ENCODE data around the gene GATA5.

The GATA5 gene

GRCh38 chr20:62466072-62466760, 9.6 kb downstream of the GATA5 start:
- no peak overlapping the region for H3K9ac ChIP-seq (ENCODE audit: low read length)
- no peak for DNase-seq (ENCODE audit: low read depth)
- no peaks in the 10 kb centered on the region for H3K9me3 ChIP-seq (ENCODE audit: control insufficient read depth, low read length)
- H3K4me1 ChIP-seq (ENCODE audit: control insufficient read depth, insufficient read depth, low read length) = no peaks in the 10 kb centered on the region
- H3K27me3 ChIP-seq (replicated peaks; ENCODE audit: control insufficient read depth, insufficient read depth, low read length) = peaks cover 48% of the 10 kb centered on the region
- H3K36me3 ChIP-seq (ENCODE audit: control insufficient read depth, insufficient read depth, low read length, severe bottlenecking) = no peaks in the 10 kb centered on the region
- no peak overlapping the region for H3K4me3 ChIP-seq (ENCODE audit: low read length)

DNA sequence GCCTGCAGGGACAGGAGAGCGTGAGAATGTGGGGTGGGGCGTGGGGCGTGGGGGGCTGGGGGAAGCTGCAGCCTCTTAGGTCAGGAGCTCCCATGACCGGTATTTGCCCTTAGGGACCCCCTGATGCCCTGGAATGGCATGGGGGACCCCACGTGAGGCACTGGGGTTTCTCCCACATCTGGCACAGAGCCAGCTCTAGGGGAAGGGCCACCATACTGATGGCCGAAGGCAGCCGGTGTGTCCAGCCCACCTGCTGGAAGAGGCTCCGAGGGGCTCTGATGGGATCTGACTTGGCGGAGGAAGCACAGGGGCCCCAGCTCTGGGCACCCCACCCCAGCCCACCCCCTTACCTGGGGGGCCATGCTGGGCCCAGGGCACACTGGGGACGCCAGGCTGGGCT, 10.8 kb downstream of the GATA5 start:
- no peaks in the 10 kb centered on the region for H3K36me3 ChIP-seq (ENCODE audit: control insufficient read depth, insufficient read depth, low read length, severe bottlenecking)
- H3K4me1 ChIP-seq (ENCODE audit: control insufficient read depth, insufficient read depth, low read length) = no peaks in the 10 kb centered on the region
- DNase-seq (ENCODE audit: low read depth) = no peak
- H3K9ac ChIP-seq (ENCODE audit: low read length) = no peak overlapping the region
- no peaks in the 10 kb centered on the region for H3K9me3 ChIP-seq (ENCODE audit: control insufficient read depth, low read length)
- peaks cover 45% of the 10 kb centered on the region for H3K27me3 ChIP-seq (replicated peaks; ENCODE audit: control insufficient read depth, insufficient read depth, low read length)
- H3K4me3 ChIP-seq (ENCODE audit: low read length) = no peak overlapping the region

GRCh38 chr20:62464425-62464770, 11.4 kb downstream of the GATA5 start:
- Histone ChIP-seq H3K36me3 (ENCODE audit: control insufficient read depth, insufficient read depth, low read length, severe bottlenecking) (no peaks in the 10 kb centered on the region), H3K9ac (ENCODE audit: low read length) (no peak overlapping the region), H3K4me3 (ENCODE audit: low read length) (no peak overlapping the region), H3K4me1 (ENCODE audit: control insufficient read depth, insufficient read depth, low read length) (no peaks in the 10 kb centered on the region), H3K9me3 (ENCODE audit: control insufficient read depth, low read length) (no peaks in the 10 kb centered on the region), H3K27me3 (replicated peaks; ENCODE audit: control insufficient read depth, insufficient read depth, low read length) (peaks cover 39% of the 10 kb centered on the region)
- DNase-seq (ENCODE audit: low read depth) = no peak

GRCh38 chr20:62463651-62464424, 12.0 kb downstream of the GATA5 start:
- peaks cover 38% of the 10 kb centered on the region for H3K27me3 ChIP-seq (replicated peaks; ENCODE audit: control insufficient read depth, insufficient read depth, low read length)

GRCh38 chr20:62462976-62463592, 12.7 kb downstream of the GATA5 start:
- H3K36me3 ChIP-seq (ENCODE audit: control insufficient read depth, insufficient read depth, low read length, severe bottlenecking) = no peaks in the 10 kb centered on the region
- no peak overlapping the region for H3K9ac ChIP-seq (ENCODE audit: low read length)
- H3K4me1 ChIP-seq (ENCODE audit: control insufficient read depth, insufficient read depth, low read length) = no peaks in the 10 kb centered on the region
- no peak overlapping the region for H3K4me3 ChIP-seq (ENCODE audit: low read length)
- H3K9me3 ChIP-seq (ENCODE audit: control insufficient read depth, low read length) = no peaks in the 10 kb centered on the region
- DNase-seq (ENCODE audit: low read depth) = no peak
- peaks cover 35% of the 10 kb centered on the region for H3K27me3 ChIP-seq (replicated peaks; ENCODE audit: control insufficient read depth, insufficient read depth, low read length)

More at GRCh38 chr20:62463651-62464424, 12.0 kb downstream of the GATA5 start:
- DNase-seq (ENCODE audit: low read depth) = no peak
- Histone ChIP-seq H3K9me3 (ENCODE audit: control insufficient read depth, low read length) (no peaks in the 10 kb centered on the region), H3K9ac (ENCODE audit: low read length) (no peak overlapping the region), H3K36me3 (ENCODE audit: control insufficient read depth, insufficient read depth, low read length, severe bottlenecking) (no peaks in the 10 kb centered on the region), H3K4me3 (ENCODE audit: low read length) (no peak overlapping the region), H3K4me1 (ENCODE audit: control insufficient read depth, insufficient read depth, low read length) (no peaks in the 10 kb centered on the region)

DNA sequence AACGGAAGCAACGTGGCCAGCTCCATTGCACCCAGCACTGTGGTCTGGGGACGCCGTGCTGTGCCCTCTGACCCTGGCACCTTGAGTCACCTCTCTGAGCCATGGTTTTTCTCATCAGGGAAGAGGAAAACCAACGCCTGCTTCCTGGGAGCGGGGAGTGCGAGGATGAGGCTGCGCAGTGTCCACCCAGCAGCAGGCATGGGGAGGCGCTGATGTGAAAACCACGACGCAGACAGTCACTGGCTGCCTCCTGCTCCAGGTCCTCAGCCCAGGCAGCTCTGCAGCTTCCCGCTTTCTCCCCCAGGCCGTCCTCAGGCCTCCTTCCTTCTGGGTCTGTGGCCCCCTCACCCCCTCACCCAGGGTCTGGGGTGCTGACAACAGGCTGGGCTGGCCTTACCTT, 14.0 kb downstream of the GATA5 start:
- H3K36me3 ChIP-seq (ENCODE audit: control insufficient read depth, insufficient read depth, low read length, severe bottlenecking) = no peaks in the 10 kb centered on the region
- no peak for DNase-seq (ENCODE audit: low read depth)
- H3K27me3 ChIP-seq (replicated peaks; ENCODE audit: control insufficient read depth, insufficient read depth, low read length) = peaks cover 41% of the 10 kb centered on the region
- H3K9me3 ChIP-seq (ENCODE audit: control insufficient read depth, low read length) = no peaks in the 10 kb centered on the region
- no peak overlapping the region for H3K4me3 ChIP-seq (ENCODE audit: low read length)
- H3K4me1 ChIP-seq (ENCODE audit: control insufficient read depth, insufficient read depth, low read length) = no peaks in the 10 kb centered on the region
- no peak overlapping the region for H3K9ac ChIP-seq (ENCODE audit: low read length)

DNA sequence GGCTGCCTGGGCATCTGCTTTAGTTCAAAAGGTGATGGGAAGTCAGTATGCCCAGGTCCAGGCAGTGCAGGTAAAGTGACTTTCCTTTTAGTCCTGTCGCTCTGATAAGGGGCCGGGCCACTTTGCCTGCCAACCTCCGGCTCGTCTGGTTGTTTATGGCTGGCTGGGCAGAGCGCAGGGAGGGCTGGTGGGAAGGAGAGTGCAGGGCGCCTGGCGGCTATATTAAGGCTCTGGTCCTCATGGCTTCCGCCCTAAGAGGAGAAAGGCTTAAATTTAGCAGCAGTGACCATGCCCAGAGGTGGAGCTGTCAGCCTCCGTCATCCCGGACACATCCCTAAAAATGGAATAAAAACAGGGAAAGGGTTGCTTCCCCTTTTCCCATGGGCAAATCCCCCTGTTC, 14.6 kb downstream of the GATA5 start:
- no peaks in the 10 kb centered on the region for H3K4me1 ChIP-seq (ENCODE audit: control insufficient read depth, insufficient read depth, low read length)
- H3K9me3 ChIP-seq (ENCODE audit: control insufficient read depth, low read length) = no peaks in the 10 kb centered on the region
- H3K4me3 ChIP-seq (ENCODE audit: low read length) = no peak overlapping the region
- no peaks in the 10 kb centered on the region for H3K36me3 ChIP-seq (ENCODE audit: control insufficient read depth, insufficient read depth, low read length, severe bottlenecking)
- no peak for DNase-seq (ENCODE audit: low read depth)
- no peak overlapping the region for H3K9ac ChIP-seq (ENCODE audit: low read length)
- peaks cover 43% of the 10 kb centered on the region for H3K27me3 ChIP-seq (replicated peaks; ENCODE audit: control insufficient read depth, insufficient read depth, low read length)

GRCh38 chr20:62460678-62461077, 15.1 kb downstream of the GATA5 start:
- Histone ChIP-seq H3K9ac (ENCODE audit: low read length) (no peak overlapping the region), H3K9me3 (ENCODE audit: control insufficient read depth, low read length) (no peaks in the 10 kb centered on the region), H3K4me1 (ENCODE audit: control insufficient read depth, insufficient read depth, low read length) (no peaks in the 10 kb centered on the region), H3K4me3 (ENCODE audit: low read length) (no peak overlapping the region), H3K36me3 (ENCODE audit: control insufficient read depth, insufficient read depth, low read length, severe bottlenecking) (no peaks in the 10 kb centered on the region), H3K27me3 (replicated peaks; ENCODE audit: control insufficient read depth, insufficient read depth, low read length) (peaks cover 48% of the 10 kb centered on the region)
- no peak for DNase-seq (ENCODE audit: low read depth)

GRCh38 chr20:62459488-62459887, 16.3 kb downstream of the GATA5 start:
- no peak for DNase-seq (ENCODE audit: low read depth)
- Histone ChIP-seq H3K9me3 (ENCODE audit: control insufficient read depth, low read length) (no peaks in the 10 kb centered on the region), H3K27me3 (replicated peaks; ENCODE audit: control insufficient read depth, insufficient read depth, low read length) (peaks cover 53% of the 10 kb centered on the region), H3K36me3 (ENCODE audit: control insufficient read depth, insufficient read depth, low read length, severe bottlenecking) (no peaks in the 10 kb centered on the region), H3K4me1 (ENCODE audit: control insufficient read depth, insufficient read depth, low read length) (no peaks in the 10 kb centered on the region), H3K4me3 (ENCODE audit: low read length) (no peak overlapping the region), H3K9ac (ENCODE audit: low read length) (no peak overlapping the region)

DNA sequence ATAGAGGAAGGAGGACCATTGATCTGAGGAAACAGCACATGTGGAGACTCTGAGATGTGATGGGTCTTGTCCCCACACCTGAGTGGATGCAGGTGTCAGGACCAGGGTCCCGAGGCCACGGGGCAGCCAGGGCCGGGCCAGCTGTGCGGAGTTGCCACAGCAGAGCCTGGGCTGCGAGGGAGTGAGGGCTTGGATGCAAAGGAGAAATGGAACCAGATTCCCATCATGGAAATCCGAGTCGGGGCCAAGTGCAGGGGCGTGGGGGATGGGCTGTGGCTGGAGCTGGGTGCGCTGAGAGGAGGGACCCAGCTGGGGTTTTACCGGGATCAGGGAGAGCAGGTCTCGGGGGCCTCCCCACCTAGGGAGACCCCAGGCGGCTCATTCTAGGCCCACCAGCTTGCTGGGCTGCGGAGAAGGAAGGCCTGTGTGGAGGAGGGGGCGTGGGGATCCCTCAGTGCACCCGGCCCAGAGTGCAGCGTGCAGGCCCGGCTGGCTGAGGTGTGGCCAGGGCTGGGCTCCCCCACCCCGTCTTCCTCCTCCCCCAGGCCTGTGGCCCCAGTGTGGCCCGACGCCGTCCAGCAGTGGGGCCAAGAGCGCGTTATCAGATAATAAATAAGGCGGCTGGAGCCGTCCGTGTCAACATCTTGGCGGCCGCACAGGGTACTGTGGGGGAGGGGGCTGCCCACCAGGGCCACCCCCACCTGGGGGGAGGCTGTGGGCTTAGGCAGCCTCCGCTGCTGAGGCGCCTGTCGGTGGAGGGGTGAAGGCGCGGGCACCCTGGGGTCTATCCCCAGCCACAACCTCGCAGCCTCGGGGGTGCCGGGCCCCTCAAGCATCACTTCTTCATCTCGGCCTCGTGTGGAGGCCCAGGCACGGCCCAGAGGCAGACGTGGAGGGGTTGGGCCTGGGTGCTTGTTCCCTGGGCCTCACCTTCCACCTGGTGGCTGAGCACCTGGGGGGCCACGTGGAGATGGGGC, 17.2 kb downstream of the GATA5 start:
- Histone ChIP-seq H3K9me3 (ENCODE audit: control insufficient read depth, low read length) (no peaks in the 10 kb centered on the region), H3K4me1 (ENCODE audit: control insufficient read depth, insufficient read depth, low read length) (no peaks in the 10 kb centered on the region), H3K9ac (ENCODE audit: low read length) (no peak overlapping the region), H3K27me3 (replicated peaks; ENCODE audit: control insufficient read depth, insufficient read depth, low read length) (peaks cover 46% of the 10 kb centered on the region), H3K4me3 (ENCODE audit: low read length) (no peak overlapping the region), H3K36me3 (ENCODE audit: control insufficient read depth, insufficient read depth, low read length, severe bottlenecking) (no peaks in the 10 kb centered on the region)
- no peak for DNase-seq (ENCODE audit: low read depth)

DNA sequence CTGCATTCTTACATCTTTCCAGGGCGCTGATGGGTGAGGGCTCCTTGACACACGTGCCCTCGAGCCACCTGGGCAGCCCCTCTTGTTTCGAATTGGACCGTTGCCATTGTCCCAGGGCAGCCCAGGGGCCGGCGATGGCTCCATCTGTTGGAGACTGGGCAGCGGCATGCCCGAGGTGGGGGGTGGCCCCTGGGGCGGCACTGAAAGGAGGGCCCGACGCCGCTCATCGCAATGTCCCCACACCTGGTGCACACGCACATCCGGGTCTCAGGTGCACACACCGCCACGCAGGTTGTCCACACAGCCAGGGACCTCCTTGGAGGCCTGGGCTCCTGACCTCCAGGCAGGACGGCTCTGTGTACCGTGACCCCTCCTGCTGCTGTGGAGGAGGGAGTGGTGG, 18.0 kb downstream of the GATA5 start:
- no peaks in the 10 kb centered on the region for H3K36me3 ChIP-seq (ENCODE audit: control insufficient read depth, insufficient read depth, low read length, severe bottlenecking)
- H3K9me3 ChIP-seq (ENCODE audit: control insufficient read depth, low read length) = no peaks in the 10 kb centered on the region
- peaks cover 48% of the 10 kb centered on the region for H3K27me3 ChIP-seq (replicated peaks; ENCODE audit: control insufficient read depth, insufficient read depth, low read length)
- H3K9ac ChIP-seq (ENCODE audit: low read length) = no peak overlapping the region
- no peak overlapping the region for H3K4me3 ChIP-seq (ENCODE audit: low read length)
- H3K4me1 ChIP-seq (ENCODE audit: control insufficient read depth, insufficient read depth, low read length) = no peaks in the 10 kb centered on the region
- no peak for DNase-seq (ENCODE audit: low read depth)

Measured in adipocyte (in vitro differentiated cells).